CD4-positive, alpha-beta memory T cell (primary cell): Measurements from ENCODE around the gene GYPB. TPM values are rescaled to one million over a fixed set of nuclear protein-coding genes. Genes with fewer than 3 reads are reported as not detected.
A peak's percentile ranks its signal among the peaks of the same experiment; 100 is the strongest.
"Not testable (repeated sequence)": the region's sequence is repeated elsewhere in the genome, so short reads cannot be mapped to it uniquely, and the experiment has no call there.

ENCODE experiments used
- CTCF ChIA-PET: fragments of 350-600 bp; sonication (Branson Sonifier 250); formaldehyde crosslinking; loops from one replicate; lab custom pipeline; 2021; ENCODE audit warnings: inconsistent platforms; ENCODE audit not compliant: partially characterized antibody; lab: Charles Lee
- POLR2A ChIA-PET: fragments of 350-600 bp; sonication (Branson Sonifier 250); formaldehyde crosslinking; loops from one replicate; lab custom pipeline; 2021; ENCODE audit not compliant: partially characterized antibody; lab: Charles Lee
- DNase-seq, 5 donors: peaks; one replicate each; pipeline versions ENCODE4 v3.0.0 to v3.0.0-alpha.2; 2020 to 2022; ENCODE audit warnings: mixed read lengths in 1 of 5
- H3K27ac ChIP-seq: one replicate; pipeline ENCODE4 v1.7.0; 2013; ENCODE audit warnings: low read depth, low read length
- H3K27me3 ChIP-seq: 2 replicates; pipeline ENCODE4 v1.7.0; 2013; ENCODE audit warnings: mild to moderate bottlenecking, low read length, moderate library complexity; ENCODE audit not compliant: insufficient read depth
- H3K36me3 ChIP-seq: 2 replicates; pipeline ENCODE4 v1.7.0; 2013; ENCODE audit warnings: mild to moderate bottlenecking, low read length, moderate library complexity; ENCODE audit not compliant: insufficient read depth
- H3K4me1 ChIP-seq: 2 replicates; pipeline ENCODE4 v1.7.0; 2013; ENCODE audit warnings: mild to moderate bottlenecking, low read length, moderate library complexity; ENCODE audit not compliant: insufficient read depth
- H3K4me3 ChIP-seq, 2 donors: one replicate each; pipeline ENCODE4 v1.7.0; 2013; ENCODE audit warnings: low read length in 2 of 2, mild to moderate bottlenecking in 1 of 2
- H3K9me3 ChIP-seq, 2 donors: one replicate each; pipeline ENCODE4 v1.7.0; 2013; ENCODE audit warnings: low read length in 2 of 2, control low read depth in 1 of 2; ENCODE audit not compliant: control insufficient read depth in 1 of 2
- H3K27ac Mint-ChIP-seq, 7 donors: one replicate each; pipeline ENCODE4 v1.8.0; 2020 to 2021; ENCODE audit warnings: mixed read lengths in 7 of 7, mild to moderate bottlenecking in 6 of 7, inconsistent platforms in 3 of 7, moderate library complexity in 3 of 7
- H3K27me3 Mint-ChIP-seq, 2 donors: one replicate each; pipeline ENCODE4 v1.8.0; 2020 to 2021; ENCODE audit warnings: mixed read lengths in 2 of 2
- H3K36me3 Mint-ChIP-seq, 2 donors: one replicate each; pipeline ENCODE4 v1.8.0; 2020 to 2021; ENCODE audit warnings: mixed read lengths in 2 of 2, inconsistent platforms in 1 of 2, mild to moderate bottlenecking in 1 of 2
- H3K4me1 Mint-ChIP-seq, 4 donors: one replicate each; pipeline ENCODE4 v1.8.0; 2020 to 2021; ENCODE audit warnings: mixed read lengths in 4 of 4, mild to moderate bottlenecking in 1 of 4
- H3K4me3 Mint-ChIP-seq, 8 donors: one replicate each; pipeline ENCODE4 v1.8.0; 2020 to 2021; ENCODE audit warnings: mixed read lengths in 8 of 8, mild to moderate bottlenecking in 7 of 8, moderate library complexity in 6 of 8, inconsistent platforms in 3 of 8
- H3K9me3 Mint-ChIP-seq, 8 donors: one replicate each; pipeline ENCODE4 v1.8.0; 2020 to 2021; ENCODE audit warnings: mixed read lengths in 8 of 8, mild to moderate bottlenecking in 5 of 8, inconsistent platforms in 3 of 8, moderate library complexity in 1 of 8
- intact Hi-C: fragments of 100-400 bp; cut with micrococcal nuclease; formaldehyde crosslinking; loops from one replicate; pipeline ENCODE4 v1.15.1; 2023
- polyA plus RNA-seq, 2 donors: library from polyadenylated mRNA; unstranded; fragments of 300-500 nt; fragmentation: Illumina TruSeq; gene quantifications; one replicate each; pipeline ENCODE4 v1.2.3, GENCODE V29; 2021
- total RNA-seq, 2 experiments: library from RNA; stranded (reverse); gene quantifications; one replicate each; pipeline ENCODE4 v1.2.3, GENCODE V29; 2021

Gene GYPB
- not detected for total RNA-seq
- not detected for polyA plus RNA-seq

- H3K4me1 ChIP-seq, H3K27me3 ChIP-seq, H3K9me3 Mint-ChIP-seq, H3K4me3 ChIP-seq, H3K4me3 Mint-ChIP-seq, intact Hi-C loops, H3K27ac ChIP-seq, H3K36me3 ChIP-seq, DNase-seq, CTCF ChIA-PET, H3K9me3 ChIP-seq, H3K4me1 Mint-ChIP-seq, H3K27ac Mint-ChIP-seq, H3K27me3 Mint-ChIP-seq, H3K36me3 Mint-ChIP-seq, POLR2A ChIA-PET: not testable (repeated sequence)
Observed at GRCh38 chr4:144019277-144019676, at the start of gene GYPB. Gene GYPB (minus strand): TSS chr4:144019380. CDS start chr4:144019287, 93 bp downstream.

- H3K4me1 ChIP-seq, H3K4me3 ChIP-seq, H3K27ac ChIP-seq, intact Hi-C loops, H3K36me3 Mint-ChIP-seq, H3K36me3 ChIP-seq, POLR2A ChIA-PET, H3K27ac Mint-ChIP-seq, H3K27me3 ChIP-seq, H3K9me3 ChIP-seq, CTCF ChIA-PET, DNase-seq, H3K27me3 Mint-ChIP-seq, H3K4me1 Mint-ChIP-seq: not testable (repeated sequence)
- peak overlapping the region in 1 of 8 donors; percentile 16 for H3K4me3 Mint-ChIP-seq
- H3K9me3 Mint-ChIP-seq, result peaks cover 0 to 35% (median 24%) of the 10 kb centered on the region in 8 donors
Observed at GRCh38 chr4:144061556-144061955, 42.4 kb upstream of the GYPB start.

GRCh38 chr4:144060234-144060859 is 41.2 kb upstream of the GYPB start:
- H3K36me3 ChIP-seq, H3K4me1 ChIP-seq, H3K36me3 Mint-ChIP-seq, H3K4me3 ChIP-seq, H3K9me3 ChIP-seq, H3K4me1 Mint-ChIP-seq, DNase-seq, H3K4me3 Mint-ChIP-seq, H3K27ac ChIP-seq, intact Hi-C loops, H3K27me3 Mint-ChIP-seq, POLR2A ChIA-PET, H3K27ac Mint-ChIP-seq, H3K27me3 ChIP-seq, CTCF ChIA-PET: not testable (repeated sequence)
- H3K9me3 Mint-ChIP-seq, result peaks cover 0 to 35% (median 24%) of the 10 kb centered on the region in 8 donors

- intact Hi-C loops, result no loop called here
- H3K27me3 ChIP-seq, result no peaks in the 10 kb centered on the region
- no peak for DNase-seq
- POLR2A ChIA-PET, result no interaction called here
- H3K9me3 ChIP-seq, result no peaks in the 10 kb centered on the region
- H3K27me3 Mint-ChIP-seq, result no peaks in the 10 kb centered on the region
- H3K4me3 Mint-ChIP-seq, result no peak overlapping the region
- no peak overlapping the region for H3K4me3 ChIP-seq
- H3K27ac ChIP-seq, result no peak overlapping the region
- no peaks in the 10 kb centered on the region for H3K4me1 ChIP-seq
- peaks cover 0 to 4% of the 10 kb centered on the region in 2 donors for H3K36me3 Mint-ChIP-seq
- CTCF ChIA-PET, result no interaction called here
- H3K4me1 Mint-ChIP-seq, result no peaks in the 10 kb centered on the region
- H3K27ac Mint-ChIP-seq, result peak overlapping the region in 1 of 7 donors; percentile 76
- peaks cover 0 to 25% (median 17%) of the 10 kb centered on the region in 8 donors for H3K9me3 Mint-ChIP-seq
- H3K36me3 ChIP-seq, result no peaks in the 10 kb centered on the region
Observed at GRCh38 chr4:144056800-144057199, 37.6 kb upstream of the GYPB start.

- H3K4me1 Mint-ChIP-seq, H3K27ac ChIP-seq, intact Hi-C loops, DNase-seq, H3K4me3 ChIP-seq, H3K4me1 ChIP-seq, H3K27me3 ChIP-seq, CTCF ChIA-PET, H3K27ac Mint-ChIP-seq, H3K36me3 ChIP-seq, POLR2A ChIA-PET, H3K4me3 Mint-ChIP-seq, H3K27me3 Mint-ChIP-seq, H3K36me3 Mint-ChIP-seq, H3K9me3 ChIP-seq: not testable (repeated sequence)
- peaks cover 0 to 11% (median 3%) of the 10 kb centered on the region in 8 donors for H3K9me3 Mint-ChIP-seq
Observed at GRCh38 chr4:144055336-144055735, 36.2 kb upstream of the GYPB start.

GRCh38 chr4:144051494-144051893 is 32.3 kb upstream of the GYPB start:
- POLR2A ChIA-PET, H3K4me3 Mint-ChIP-seq: not testable (repeated sequence)

GRCh38 chr4:144050631-144051030 is 31.5 kb upstream of the GYPB start:
- H3K9me3 Mint-ChIP-seq, H3K27me3 Mint-ChIP-seq, DNase-seq, POLR2A ChIA-PET, H3K4me1 Mint-ChIP-seq, H3K36me3 Mint-ChIP-seq, intact Hi-C loops, H3K27me3 ChIP-seq, H3K27ac Mint-ChIP-seq, H3K9me3 ChIP-seq, H3K36me3 ChIP-seq, H3K4me3 Mint-ChIP-seq, H3K4me3 ChIP-seq, H3K4me1 ChIP-seq, CTCF ChIA-PET, H3K27ac ChIP-seq: not testable (repeated sequence)

More at GRCh38 chr4:144051494-144051893, 32.3 kb upstream of the GYPB start:
- DNase-seq, H3K4me1 ChIP-seq, H3K27me3 Mint-ChIP-seq, H3K36me3 ChIP-seq, H3K9me3 ChIP-seq, H3K4me3 ChIP-seq, CTCF ChIA-PET, H3K9me3 Mint-ChIP-seq, H3K27me3 ChIP-seq, H3K36me3 Mint-ChIP-seq, intact Hi-C loops, H3K27ac ChIP-seq, H3K4me1 Mint-ChIP-seq: not testable (repeated sequence)
- H3K27ac Mint-ChIP-seq, result peak overlapping the region in 1 of 7 donors; percentile 35
